IPS DF 4.7 (cell line): ENCODE results near the gene CFAP126.
"Not testable (repeated sequence)": the region's sequence is repeated elsewhere in the genome, so short reads cannot be mapped to it uniquely, and the experiment has no call there.

Source experiments
- DNase-seq: peaks from one replicate; pipeline ENCODE4 v3.0.0-alpha.2; 2013; ENCODE audit warnings: low spot score; ENCODE audit errors: extremely low read depth

CFAP126 gene

DNA sequence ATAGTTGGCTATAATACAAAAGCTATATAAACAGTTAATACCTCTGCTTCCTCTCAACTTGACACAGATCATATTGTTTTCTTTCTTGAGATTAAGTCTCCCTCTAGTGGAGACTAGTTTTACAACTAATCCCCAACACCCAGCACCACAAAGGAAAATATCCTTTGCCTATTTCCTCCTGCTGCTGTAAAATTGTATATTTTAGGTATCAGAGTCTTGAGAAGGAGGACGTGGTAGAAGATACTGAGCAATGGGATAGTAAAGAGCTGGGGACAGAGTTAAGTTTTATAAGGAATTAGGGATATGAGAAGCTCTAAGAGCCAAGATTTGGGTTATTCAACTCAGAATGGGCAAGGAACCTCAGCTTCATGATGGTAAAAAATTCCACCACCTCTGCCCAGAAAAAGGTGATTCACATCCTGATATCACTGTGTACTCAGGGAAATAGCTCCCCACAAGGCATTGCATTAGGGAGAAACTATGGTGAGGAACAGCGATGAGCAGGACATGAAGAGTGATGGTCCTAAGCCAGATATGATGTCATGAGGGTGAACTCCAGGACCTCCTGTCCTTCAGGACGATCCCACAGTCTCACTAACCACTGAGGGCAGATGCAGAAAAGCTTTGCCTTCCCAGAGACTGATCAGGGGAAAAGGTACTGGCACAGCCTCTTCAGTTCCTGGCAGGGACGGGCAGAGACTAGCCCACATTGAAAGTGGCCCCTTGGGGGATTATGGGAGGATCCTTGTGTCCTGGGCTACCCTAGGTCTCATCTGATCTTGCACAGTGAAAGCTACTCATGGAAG lies 14.7 kb upstream of the CFAP126 start:
- DNase-seq: no peak

DNA sequence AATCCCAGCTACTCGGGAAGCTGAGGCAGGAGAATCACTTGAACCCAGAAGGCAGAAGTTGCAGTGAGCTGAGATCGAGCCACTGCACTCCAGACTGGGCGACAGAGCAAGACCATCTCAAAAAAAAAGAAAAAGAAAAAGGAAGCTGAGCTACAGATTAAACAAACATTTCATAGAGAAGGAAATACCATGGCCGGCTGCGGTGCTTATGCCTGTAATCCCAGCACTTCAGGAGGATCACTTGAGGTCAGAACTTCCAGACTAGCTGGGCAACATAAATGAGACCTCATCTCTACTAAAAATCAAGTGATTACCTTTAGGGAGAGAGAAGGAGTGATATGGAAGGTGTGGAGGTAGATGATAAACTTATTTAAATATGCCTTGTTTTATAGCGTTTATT lies 14.0 kb upstream of the CFAP126 start:
- no peak for DNase-seq

DNA sequence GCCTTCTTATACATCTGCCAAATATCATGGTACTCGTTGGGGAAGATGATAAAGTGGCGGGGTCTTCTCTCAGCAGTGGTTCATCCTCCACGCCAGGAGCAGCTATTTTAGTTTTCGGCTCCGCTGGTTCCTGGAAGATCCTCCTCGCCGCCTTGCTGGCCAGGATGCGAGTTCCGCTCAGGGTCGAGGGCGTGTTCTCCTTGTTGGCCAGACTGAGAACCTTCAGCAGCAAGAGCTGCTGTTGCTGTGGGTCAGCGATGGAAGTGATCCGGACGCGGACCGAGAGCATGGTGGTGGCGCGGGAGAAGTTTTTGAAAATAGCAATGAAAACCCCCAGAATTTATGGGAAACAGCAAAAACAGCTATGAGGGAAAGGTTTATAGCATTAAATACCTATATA lies 11.4 kb upstream of the CFAP126 start:
- no peak for DNase-seq

DNA sequence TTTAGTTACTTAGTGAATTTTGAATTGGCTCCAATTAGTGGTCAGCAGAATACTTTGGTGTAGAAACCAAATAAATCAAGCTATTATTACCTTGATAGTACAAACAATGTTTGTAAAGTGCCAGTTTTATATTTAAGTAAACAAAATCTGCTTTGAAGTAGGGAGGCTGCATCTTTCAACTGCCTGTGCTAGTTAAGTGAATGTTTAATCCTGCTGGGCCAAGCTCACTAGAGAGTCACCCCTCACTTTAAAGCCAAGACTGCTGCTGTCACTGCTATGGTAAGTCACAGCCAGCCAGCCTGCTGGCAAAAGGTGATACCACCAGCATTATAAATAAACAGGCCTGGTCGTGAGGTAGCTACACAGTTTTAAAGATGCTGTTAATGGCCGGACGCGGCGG lies 10.3 kb upstream of the CFAP126 start:
- no peak for DNase-seq

DNA sequence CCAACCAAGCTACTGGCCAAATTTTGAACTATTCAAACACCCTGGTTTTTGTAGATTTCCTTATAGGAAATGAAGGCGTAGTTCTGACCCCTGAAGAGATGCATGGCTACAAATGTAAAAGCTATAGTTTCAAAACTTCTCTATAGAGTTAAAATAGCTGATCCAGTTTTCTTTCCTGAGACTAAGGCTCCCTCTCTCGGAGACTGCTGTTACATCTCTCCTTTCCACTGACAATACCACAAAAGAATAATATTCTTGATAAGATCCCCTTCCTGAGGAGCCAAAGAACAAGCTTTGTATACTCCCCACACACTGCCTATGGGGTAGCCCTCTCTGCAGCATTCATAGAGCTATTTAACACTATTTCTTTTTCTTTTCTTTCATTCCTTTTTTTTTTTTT lies 6.7 kb upstream of the CFAP126 start:
- no peak for DNase-seq

DNA sequence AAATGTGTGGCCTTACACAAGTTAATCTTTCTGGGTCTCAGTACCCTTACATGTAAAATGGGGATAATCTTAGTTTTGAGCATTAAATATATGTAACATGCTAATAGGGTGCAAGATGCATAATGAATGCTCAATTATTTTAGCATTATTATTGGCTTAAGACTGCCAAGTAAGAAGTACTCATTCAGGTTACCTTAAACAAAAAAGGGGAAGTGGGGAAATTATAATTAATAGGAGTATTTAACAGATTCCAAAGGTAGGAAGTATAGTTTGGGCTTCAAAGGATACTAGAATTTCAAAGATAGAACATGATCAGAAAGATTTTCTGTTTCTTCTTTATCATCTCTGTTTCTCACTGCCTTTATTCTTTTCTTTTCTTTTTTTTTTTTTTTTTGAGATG lies 5.8 kb upstream of the CFAP126 start:
- DNase-seq: no peak

DNA sequence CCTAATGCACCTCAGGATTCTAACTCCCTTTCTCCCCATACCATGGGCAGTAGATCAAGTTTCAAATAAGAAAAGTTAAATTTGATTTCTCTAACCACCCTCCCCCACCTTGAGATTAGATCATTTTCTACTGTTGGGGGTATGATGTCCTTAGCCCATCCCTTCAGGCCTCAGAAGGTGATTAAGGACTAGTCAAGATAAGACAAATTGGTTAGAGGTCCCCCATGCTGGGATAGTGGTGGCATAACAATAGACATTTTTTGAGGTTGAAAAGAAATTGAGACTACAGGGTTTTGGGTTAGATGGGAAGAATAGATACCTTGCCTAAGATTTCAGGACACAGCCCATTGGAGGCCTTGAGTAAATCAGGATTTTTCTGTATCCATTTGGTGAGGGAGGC lies 2.5 kb downstream of the CFAP126 start:
- DNase-seq: no peak

DNA sequence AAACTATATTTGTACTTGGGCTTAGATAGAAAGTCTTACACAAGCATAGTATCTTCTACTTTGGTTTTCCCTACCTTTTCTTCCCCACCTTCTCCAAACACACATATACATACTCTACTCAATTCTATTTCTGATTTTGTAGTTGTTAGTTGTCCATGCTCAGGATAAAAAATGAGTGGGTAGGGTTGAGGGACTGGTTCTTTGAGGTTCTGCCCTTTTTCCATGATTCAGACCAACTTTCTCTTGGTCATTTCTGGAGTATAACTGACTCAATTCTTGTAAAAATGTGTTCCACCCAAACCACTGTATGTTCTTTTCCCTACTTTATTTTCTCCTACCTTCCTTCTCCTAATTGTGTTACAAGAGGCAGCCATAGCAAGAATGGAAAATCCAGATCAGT lies 3.3 kb downstream of the CFAP126 start:
- DNase-seq: no peak

DNA sequence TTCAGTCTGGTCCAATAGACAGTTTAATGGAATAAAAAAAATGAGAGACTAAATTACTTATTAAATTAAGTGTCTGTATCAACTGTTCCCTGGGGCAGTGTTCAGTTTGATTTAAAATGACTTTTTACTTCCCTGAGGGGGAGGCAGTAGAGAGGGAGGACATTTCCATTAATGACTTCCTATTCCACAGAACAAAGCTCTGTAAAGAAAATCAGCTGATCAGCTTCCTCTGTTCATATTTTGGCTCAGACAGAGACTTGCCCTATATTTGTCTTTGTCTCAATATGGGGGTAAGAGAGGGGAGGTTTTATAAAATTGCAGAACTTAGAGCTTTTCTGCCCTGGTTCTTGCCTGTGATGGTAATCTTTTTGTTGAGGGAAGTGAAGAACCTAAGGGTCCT lies 8.4 kb downstream of the CFAP126 start:
- DNase-seq: no peak

DNA sequence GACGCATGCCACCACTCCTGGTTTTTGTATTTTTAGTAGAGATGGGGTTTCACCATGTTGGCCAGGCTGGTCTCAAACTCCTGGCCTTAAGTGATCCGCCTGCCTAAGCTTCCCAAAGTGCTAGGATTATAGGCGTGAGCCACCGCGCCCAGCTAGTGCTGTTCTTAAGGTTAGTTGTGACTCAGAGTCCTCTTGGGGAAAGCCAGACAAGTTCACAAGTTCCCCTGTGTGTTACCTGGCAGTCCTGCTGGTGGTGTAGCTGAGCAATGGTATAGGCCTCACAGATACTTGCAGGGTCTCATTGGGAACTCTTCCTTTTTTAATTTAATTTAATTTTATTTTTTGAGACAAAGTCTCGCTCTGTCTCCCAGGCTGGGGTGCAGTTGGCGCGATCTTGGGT lies 10.6 kb downstream of the CFAP126 start:
- DNase-seq: no peak

DNA sequence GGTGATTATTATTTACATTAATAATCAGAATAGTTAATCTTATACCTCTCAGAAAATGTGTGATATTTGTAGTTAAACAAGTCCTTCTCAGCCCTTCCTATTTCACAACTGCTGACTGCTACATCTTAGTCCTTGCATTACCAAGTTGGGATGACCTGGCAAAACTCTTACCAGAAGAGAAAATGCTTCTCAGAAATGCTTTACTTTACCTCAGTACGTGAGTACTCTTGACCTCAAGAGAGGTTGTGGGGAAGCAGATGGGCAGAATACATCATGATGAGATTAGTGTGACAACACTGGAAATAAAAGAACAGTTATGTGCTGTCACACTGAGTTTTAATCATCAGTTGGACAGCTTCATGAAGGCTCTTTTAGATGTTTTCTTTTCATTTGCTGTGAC lies 16.2 kb downstream of the CFAP126 start:
- DNase-seq: no peak

DNA sequence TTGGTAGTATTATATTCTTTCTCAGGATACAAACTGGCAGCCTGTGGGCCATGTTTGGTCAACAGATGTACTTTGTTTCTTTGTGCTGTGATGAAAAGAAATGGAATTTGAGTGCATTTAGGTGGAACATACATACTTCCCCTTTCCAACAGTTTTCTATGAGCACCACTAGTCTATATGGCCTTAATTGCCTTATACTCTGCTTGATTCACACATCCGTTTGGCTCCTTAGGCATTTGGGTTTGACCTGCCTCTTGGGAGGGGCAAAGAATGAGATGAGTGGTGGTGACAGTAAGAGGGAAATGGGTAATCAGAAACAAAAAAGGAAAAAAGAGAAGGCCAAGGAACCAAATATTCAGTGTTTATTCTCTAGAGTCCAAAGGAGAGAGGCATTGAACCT lies 17.0 kb downstream of the CFAP126 start:
- DNase-seq: no peak

DNA sequence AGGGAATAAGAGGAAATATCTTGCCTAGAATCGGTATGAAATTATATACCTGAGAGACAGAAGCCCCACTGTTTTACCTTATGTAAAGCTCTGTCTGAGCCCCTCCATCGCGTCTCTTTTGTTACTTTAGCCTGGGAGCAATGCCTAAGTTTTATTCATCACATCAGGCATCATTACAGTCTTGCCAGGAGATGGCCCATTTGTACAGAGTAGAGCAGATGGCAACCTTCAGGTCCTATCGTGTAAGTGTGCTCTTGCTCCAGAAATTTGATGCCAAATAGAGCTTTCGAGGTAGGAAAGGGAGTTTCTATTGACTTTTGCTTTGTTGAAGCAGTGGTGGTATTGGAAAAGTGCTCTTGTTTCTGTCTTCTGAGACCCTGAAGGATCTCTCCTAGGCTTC lies 24.9 kb downstream of the CFAP126 start:
- no peak for DNase-seq

DNA sequence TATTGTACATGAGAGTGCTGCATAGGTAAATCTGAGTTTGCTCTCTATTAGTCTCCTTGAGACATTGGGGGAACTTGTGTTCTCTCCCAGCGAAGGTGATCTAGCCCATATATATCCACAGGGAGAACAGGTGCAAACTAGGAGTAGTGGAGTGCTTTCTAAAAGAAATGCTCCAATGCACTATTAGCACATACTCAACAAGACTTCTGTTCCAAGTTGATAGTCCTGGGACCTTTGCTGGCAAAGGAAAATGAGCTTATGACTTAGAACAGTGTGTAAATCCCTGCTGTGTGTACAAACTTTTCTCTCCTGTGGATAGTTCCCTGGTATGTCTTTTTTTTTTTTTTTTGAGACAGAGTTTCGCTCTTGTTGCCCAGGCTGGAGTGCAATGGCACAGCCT lies 25.5 kb downstream of the CFAP126 start:
- DNase-seq: no peak

DNA sequence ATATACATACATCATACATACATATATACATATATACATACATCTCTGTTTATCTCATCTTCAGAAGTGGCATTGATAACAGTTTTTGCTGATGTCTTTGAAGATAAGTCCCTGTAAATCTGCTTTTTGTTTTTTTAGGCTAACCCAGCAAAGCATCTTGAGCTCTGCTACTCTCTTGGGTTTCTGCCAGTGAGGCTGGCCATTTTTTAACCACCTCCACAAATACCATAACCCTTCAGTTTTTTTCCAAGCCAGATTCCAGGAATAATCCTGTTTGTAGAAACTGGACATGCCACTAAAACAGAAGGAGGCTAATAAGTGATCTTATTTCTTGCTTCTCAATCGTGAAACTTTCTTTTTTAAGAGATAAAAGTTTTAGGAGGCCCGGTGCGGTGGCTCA lies 31.9 kb downstream of the CFAP126 start:
- no peak for DNase-seq

DNA sequence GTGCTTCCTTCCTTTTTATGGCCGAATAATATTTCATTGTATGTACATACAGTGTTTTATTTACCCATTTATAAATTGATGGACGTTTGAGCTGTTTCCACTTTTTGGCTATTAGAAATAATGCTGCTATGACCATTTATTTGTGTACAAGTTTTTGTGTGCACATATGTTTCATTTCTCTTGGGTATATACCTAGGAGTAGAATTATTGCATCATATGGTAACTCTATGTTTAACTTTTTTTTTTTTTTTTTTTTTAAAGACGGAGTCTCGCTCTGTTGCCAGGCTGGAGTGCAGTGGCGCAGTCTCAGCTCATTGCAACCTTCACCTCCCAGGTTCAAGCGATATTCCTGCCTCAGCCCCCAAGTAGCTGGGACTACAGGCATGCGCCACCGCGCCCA lies 34.5 kb downstream of the CFAP126 start:
- DNase-seq: no peak

DNA sequence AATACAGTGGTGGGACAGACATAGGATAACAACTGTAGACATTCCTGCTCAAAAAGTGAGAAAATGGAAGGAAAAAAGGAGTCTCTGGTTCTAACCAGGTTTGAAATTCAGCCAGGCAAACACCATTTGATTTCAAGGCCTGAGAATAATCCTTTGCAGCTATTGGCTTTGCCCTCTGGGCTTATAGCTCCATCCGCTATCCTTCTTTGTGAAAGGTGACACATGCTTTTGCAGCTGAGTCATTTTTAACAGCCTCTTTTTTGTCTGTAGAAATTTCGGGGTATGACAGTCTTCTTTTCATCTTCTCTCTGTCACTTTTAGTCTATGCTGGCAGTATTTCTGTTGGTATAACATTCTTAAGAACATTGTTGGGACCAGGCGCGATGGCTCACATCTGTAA lies 37.3 kb downstream of the CFAP126 start:
- no peak for DNase-seq

DNA sequence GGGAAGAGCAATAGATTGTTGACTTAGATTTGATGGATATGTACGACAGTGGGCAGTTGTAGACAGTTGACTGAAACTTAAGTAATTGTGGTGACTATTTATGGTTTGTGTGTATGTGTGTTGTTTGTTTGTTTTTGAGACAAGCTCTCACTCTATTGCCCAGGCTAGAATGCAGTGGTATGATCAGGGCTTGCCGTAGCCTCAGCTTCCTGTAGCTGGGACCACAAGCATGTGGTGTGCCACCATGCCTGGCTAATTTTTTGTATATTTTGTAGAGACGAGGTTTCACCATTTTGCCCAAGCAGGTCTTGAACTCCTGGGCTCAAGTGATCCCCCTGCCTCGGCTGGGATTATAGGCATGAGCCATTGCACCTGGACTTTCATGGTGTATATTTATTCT lies 43.7 kb downstream of the CFAP126 start:
- DNase-seq: no peak

DNA sequence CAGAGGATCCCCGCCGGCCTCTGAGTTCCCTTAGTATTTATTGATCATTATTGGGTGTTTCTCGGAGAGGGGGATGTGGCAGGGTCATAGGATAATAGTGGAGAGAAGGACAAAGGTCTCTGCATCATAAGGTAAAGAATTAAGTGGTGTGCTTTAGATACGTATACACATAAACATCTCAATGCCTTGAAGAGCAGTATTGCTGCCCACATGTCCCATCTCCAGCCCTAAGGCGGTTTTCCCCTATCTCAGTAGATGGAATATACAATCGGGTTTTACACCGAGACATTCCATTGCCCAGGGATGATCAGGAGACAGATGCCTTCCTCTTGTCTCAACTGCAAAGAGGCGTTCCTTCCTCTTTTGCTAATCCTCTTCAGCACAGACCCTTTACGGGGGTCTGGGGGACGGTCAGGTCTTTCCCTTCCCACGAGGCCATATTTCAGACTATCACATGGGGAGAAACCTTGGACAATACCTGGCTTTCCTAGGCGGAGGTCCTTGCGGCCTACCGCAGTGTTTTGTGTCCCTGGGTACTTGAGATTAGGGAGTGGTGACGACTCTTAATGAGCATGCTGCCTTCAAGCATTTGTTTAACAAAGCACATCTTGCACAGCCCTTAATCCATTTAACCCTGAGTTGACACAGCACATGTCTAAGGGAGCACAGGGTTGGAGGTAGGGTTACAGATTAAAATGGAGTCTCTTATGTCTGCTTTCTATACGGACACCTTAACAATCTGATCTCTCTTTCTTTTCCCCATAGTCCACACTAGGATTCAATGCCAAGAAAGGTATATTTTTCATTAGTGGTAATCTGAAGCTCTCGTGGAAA lies 51.6 kb downstream of the CFAP126 start:
- DNase-seq: not testable (repeated sequence)
